Keratinocyte (primary cell): ENCODE measurements around the gene TEKTIP1.

Experiments used
- CTCF ChIP-seq, 3 experiments: IDR thresholded peaks in 1 of 3; conservative IDR thresholded peaks in 1 of 3; optimal IDR thresholded peaks in 1 of 3; 2 replicates in 2 of 3; 3 replicates in 1 of 3; pipeline versions ENCODE3 to v1.5.1; 2011; ENCODE audit warnings: low read length in 3 of 3, mild to moderate bottlenecking in 3 of 3, moderate library complexity in 2 of 3, control low read depth in 1 of 3, inconsistent platforms in 1 of 3; ENCODE audit not compliant: insufficient read depth in 2 of 3; ENCODE audit errors: extremely low read depth in 1 of 3
- EZH2 ChIP-seq: IDR thresholded peaks from one replicate; pipeline ENCODE4 v1.6.1; 2012; ENCODE audit warnings: inconsistent platforms, mild to moderate bottlenecking, low read length, moderate library complexity

DNA sequence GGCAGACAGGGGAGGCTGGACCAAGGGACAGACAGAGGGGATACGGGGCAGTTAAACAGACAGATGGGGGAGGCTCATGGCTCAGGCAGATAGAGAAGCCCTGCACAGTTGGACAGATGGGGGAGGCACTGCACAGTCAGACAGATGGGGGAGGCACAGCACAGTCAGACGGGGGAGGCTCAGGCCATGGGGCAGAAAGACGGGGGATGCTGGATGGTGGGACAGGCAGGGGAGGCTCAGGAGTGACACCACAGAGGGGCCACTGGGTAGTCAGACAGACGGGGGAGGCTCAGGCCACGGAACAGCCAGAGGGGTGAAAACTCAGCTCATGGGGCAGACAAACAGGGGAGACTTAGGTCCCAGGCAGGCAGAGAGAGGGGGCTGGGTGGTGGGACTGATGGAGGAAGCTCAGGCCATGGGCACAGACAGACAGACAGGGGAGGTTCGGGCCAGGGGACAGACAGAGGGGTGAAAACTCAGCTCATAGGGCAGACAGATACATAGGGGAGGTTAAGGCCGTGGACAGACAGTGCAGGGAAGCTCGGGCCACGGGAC is 17.5 kb downstream of the TEKTIP1 start:
- no peak for TF ChIP-seq CTCF (optimal IDR thresholded peaks at IDR 0.05 in 1 of 3, IDR thresholded peaks at IDR 0.05 in 1 of 3, conservative IDR thresholded peaks at IDR 0.05 in 1 of 3; ENCODE audit: extremely low read depth in 1 of 3, insufficient read depth in 2 of 3, low read length in 3 of 3)
- TF ChIP-seq EZH2 = no peak
